ENCODE data around the gene TCAIM.
"Not testable (repeated sequence)": the region's sequence is repeated elsewhere in the genome, so short reads cannot be mapped to it uniquely, and the experiment has no call there.

The TCAIM gene

GRCh38 chr3:44348993-44349392, 10.4 kb downstream of the TCAIM start:
- DNase-seq: no peak

GRCh38 chr3:44353355-44353924, 14.9 kb downstream of the TCAIM start:
- DNase-seq: no peak

- DNase-seq: no peak
Measured at GRCh38 chr3:44355362-44356033, 16.9 kb downstream of the TCAIM start.

- no peak for DNase-seq
Measured at GRCh38 chr3:44359146-44359751, 20.7 kb downstream of the TCAIM start.

- DNase-seq: no peak
Measured at GRCh38 chr3:44363591-44363990, 25.0 kb downstream of the TCAIM start.

GRCh38 chr3:44365952-44366351, 27.4 kb downstream of the TCAIM start:
- DNase-seq: no peak

GRCh38 chr3:44375450-44375849, 36.9 kb downstream of the TCAIM start:
- no peak for DNase-seq

GRCh38 chr3:44387404-44387803, 48.8 kb downstream of the TCAIM start:
- DNase-seq: no peak

- DNase-seq: no peak
Measured at GRCh38 chr3:44392489-44392888, 53.9 kb downstream of the TCAIM start.

GRCh38 chr3:44395714-44396113, 57.1 kb downstream of the TCAIM start:
- no peak for DNase-seq

- no peak for DNase-seq
Measured at GRCh38 chr3:44396200-44397171, 57.9 kb downstream of the TCAIM start.

- not testable (repeated sequence) for DNase-seq
Measured at GRCh38 chr3:44398271-44398670, 59.7 kb downstream of the TCAIM start.

GRCh38 chr3:44398853-44399252, 60.3 kb downstream of the TCAIM start:
- no peak for DNase-seq

- no peak for DNase-seq
Measured at GRCh38 chr3:44400771-44401170, 62.2 kb downstream of the TCAIM start.

GRCh38 chr3:44402548-44402947, 64.0 kb downstream of the TCAIM start:
- DNase-seq: no peak

- DNase-seq: no peak
Measured at GRCh38 chr3:44409640-44410410, 71.3 kb downstream of the TCAIM start.

GRCh38 chr3:44411031-44411645, 72.6 kb downstream of the TCAIM start:
- DNase-seq: no peak

GRCh38 chr3:44412365-44412764, 73.8 kb downstream of the TCAIM start:
- no peak for DNase-seq

- no peak for DNase-seq
Measured at GRCh38 chr3:44414517-44415090, 76.0 kb downstream of the TCAIM start.

- no peak for DNase-seq
Measured at GRCh38 chr3:44415421-44415820, 76.9 kb downstream of the TCAIM start.

Measured in activated CD8-positive, alpha-beta memory T cell treated with anti-CD3 and anti-CD28 coated beads, Interleukin-2, amount 50 U/mL, for 48 hours (primary cell).